Neural cell (in vitro differentiated cells): ENCODE results near the gene FHIT. TPM values are rescaled to one million over a fixed set of nuclear protein-coding genes. Genes with fewer than 3 reads are reported as not detected.

Experiments
- H2AFZ ChIP-seq: fragments of 200-600, 300-800 bp; sonication (generic), shearing (Covaris generic); 2 replicates; pipeline ENCODE4 v1.6.0; 2014; ENCODE audit warnings: low read depth, mild to moderate bottlenecking, antibody characterized with exemption, low read length, moderate library complexity
- H3F3A ChIP-seq: fragments of 200-600 bp; shearing (Covaris generic); 2 replicates; pipeline ENCODE4 v1.6.1; 2016; ENCODE audit warnings: mild to moderate bottlenecking, moderate library complexity, mixed read lengths, antibody characterized with exemption, low read length; ENCODE audit not compliant: insufficient read depth, poor library complexity, severe bottlenecking
- H3K27ac ChIP-seq: fragments of 200-600, 300-800 bp; sonication (generic), shearing (Covaris generic); 2 replicates; pipeline ENCODE4 v1.5.1; 2014; ENCODE audit warnings: mild to moderate bottlenecking, low read length, moderate library complexity
- H3K27me3 ChIP-seq: fragments of 300-800, 200-600 bp; sonication (generic), shearing (Covaris generic); 2 replicates; pipeline ENCODE4 v1.6.0; 2014; ENCODE audit warnings: mild to moderate bottlenecking, low read depth, low read length, moderate library complexity; ENCODE audit not compliant: insufficient read depth
- H3K36me3 ChIP-seq: fragments of 300-800, 200-600 bp; sonication (generic), shearing (Covaris generic); 2 replicates; pipeline ENCODE4 v1.5.1; 2014; ENCODE audit warnings: mild to moderate bottlenecking, antibody characterized with exemption, low read length, moderate library complexity; ENCODE audit not compliant: insufficient read depth
- H3K4me2 ChIP-seq: fragments of 300-800, 200-600 bp; sonication (generic), shearing (Covaris generic); 2 replicates; pipeline ENCODE4 v1.6.0; 2014; ENCODE audit warnings: mild to moderate bottlenecking, low read length
- H3K4me3 ChIP-seq: fragments of 300-800, 200-600 bp; sonication (generic), shearing (Covaris generic); 2 replicates; pipeline ENCODE4 v1.5.1; 2014; ENCODE audit warnings: mild to moderate bottlenecking, low read length, moderate library complexity
- H3K79me2 ChIP-seq: fragments of 200-600 bp; shearing (Covaris generic); replicated peaks from 2 replicates; pipeline ENCODE4 v1.6.0; 2014; ENCODE audit warnings: mild to moderate bottlenecking, low read length, moderate library complexity; ENCODE audit not compliant: insufficient read depth
- H3K9ac ChIP-seq: fragments of 300-800, 200-600 bp; sonication (generic), shearing (Covaris generic); 2 replicates; pipeline ENCODE4 v1.6.1; 2016; ENCODE audit warnings: mild to moderate bottlenecking, low read length, mixed read lengths
- H3K9me2 ChIP-seq: fragments of 200-600 bp; shearing (Covaris generic); 2 replicates; pipeline ENCODE4 v1.6.1; 2016; ENCODE audit warnings: mild to moderate bottlenecking, low read length, mixed read lengths; ENCODE audit not compliant: insufficient read depth
- H3K9me3 ChIP-seq: fragments of 200-600, 300-800 bp; sonication (generic), shearing (Covaris generic); 2 replicates; pipeline ENCODE4 v1.6.1; 2016; ENCODE audit warnings: mild to moderate bottlenecking, mixed run types, low read length, moderate library complexity, mixed read lengths
- H4K20me1 ChIP-seq: fragments of 200-600 bp; shearing (Covaris generic); 2 replicates; pipeline ENCODE4 v1.6.1; 2016; ENCODE audit warnings: mild to moderate bottlenecking, mixed run types; ENCODE audit not compliant: insufficient read depth
- EP300 ChIP-seq: fragments of 450-650 bp; conservative IDR thresholded peaks from 2 replicates; pipeline ENCODE4 v1.6.1; 2014; ENCODE audit warnings: antibody characterized with exemption, mild to moderate bottlenecking, moderate library complexity; ENCODE audit not compliant: poor library complexity, severe bottlenecking
- EZH2 ChIP-seq: fragments of 200-600, 300-800 bp; shearing (Covaris generic), sonication (generic); IDR thresholded peaks from 2 replicates; pipeline ENCODE4 v1.6.1; 2014; ENCODE audit warnings: antibody characterized with exemption, low read length, borderline replicate concordance, mild to moderate bottlenecking; ENCODE audit not compliant: insufficient read depth, poor library complexity, severe bottlenecking
- MXI1 ChIP-seq: fragments of 450-650 bp; conservative IDR thresholded peaks from 2 replicates; pipeline ENCODE4 v1.6.1; 2014; ENCODE audit warnings: antibody characterized with exemption, mild to moderate bottlenecking; ENCODE audit not compliant: poor library complexity, severe bottlenecking
- POLR2AphosphoS5 ChIP-seq: IDR thresholded peaks from 2 replicates; pipeline ENCODE4 v1.6.1; 2012
- RAD21 ChIP-seq: fragments of 450-650 bp; conservative IDR thresholded peaks from 2 replicates; pipeline ENCODE4 v1.6.1; 2014; ENCODE audit warnings: antibody characterized with exemption, mild to moderate bottlenecking, moderate library complexity
- REST ChIP-seq: IDR thresholded peaks from 2 replicates; pipeline ENCODE4 v1.6.1; 2012; ENCODE audit warnings: borderline replicate concordance
- SMC3 ChIP-seq: fragments of 450-650 bp; conservative IDR thresholded peaks from 2 replicates; pipeline ENCODE4 v1.6.1; 2014; ENCODE audit warnings: antibody characterized with exemption, mild to moderate bottlenecking, moderate library complexity; ENCODE audit not compliant: poor library complexity
- TAF1 ChIP-seq: IDR thresholded peaks from 2 replicates; pipeline ENCODE4 v1.6.1; 2012; ENCODE audit warnings: low read depth
- polyA plus RNA-seq: library from polyadenylated mRNA; depleted of rRNA; stranded (reverse); fragments of >200 nt; gene quantifications from 2 replicates; pipeline ENCODE4 v1.2.3, GENCODE V29; 2014
- TF ChIP-seq, protein P1 (sequence below): fragments of 450-650 bp; IDR thresholded peaks from 2 replicates; pipeline ENCODE4 v1.5.1; 2014; ENCODE audit warnings: antibody characterized with exemption, mild to moderate bottlenecking, moderate library complexity; ENCODE audit not compliant: poor library complexity, severe bottlenecking

Gene FHIT
- polyA plus RNA-seq, 1 donor from 2014 or later = not detected

DNA sequence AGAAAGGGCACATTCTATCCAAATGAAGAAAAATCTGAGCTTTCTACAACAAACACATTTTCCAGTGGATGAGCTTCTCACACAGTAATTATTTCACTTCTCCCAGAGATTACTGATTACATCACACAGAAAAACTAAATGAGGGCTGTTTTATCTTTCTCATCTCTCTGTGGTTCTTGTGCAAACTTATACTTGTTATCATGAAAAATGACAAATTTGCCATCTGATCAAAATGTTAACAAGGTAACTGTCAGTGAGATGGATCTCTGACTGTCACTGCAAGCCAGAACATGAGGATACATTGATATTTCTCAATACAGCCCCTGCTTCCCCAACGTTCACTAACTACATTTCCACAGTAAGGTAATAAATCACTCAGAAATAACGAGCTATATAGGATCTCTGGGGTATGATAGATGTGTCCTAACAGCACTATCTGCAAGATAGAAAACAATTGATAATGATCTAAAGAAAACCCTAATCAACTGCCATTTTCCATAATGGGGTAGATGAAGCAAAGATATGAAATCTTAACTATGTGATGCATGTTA lies 1372.1 kb downstream of the FHIT start:
- no peak for TF ChIP-seq SMC3
- TF ChIP-seq POLR2AphosphoS5 = peak; percentile 52
- peak; percentile 68 for TF ChIP-seq EP300
- Histone ChIP-seq H3K4me2 (peak overlapping the region; percentile 20), H3K36me3 (no peaks in the 10 kb centered on the region), H4K20me1 (no peaks in the 10 kb centered on the region), H3K9ac (no peak overlapping the region), H3K9me3 (no peaks in the 10 kb centered on the region), H3K9me2 (no peaks in the 10 kb centered on the region), H3F3A (no peaks in the 10 kb centered on the region), H3K27ac (no peak overlapping the region), H2AFZ (no peak overlapping the region), H3K4me3 (no peak overlapping the region), H3K27me3 (no peaks in the 10 kb centered on the region), H3K79me2 (no peaks in the 10 kb centered on the region)

- TF ChIP-seq, protein P1, sequence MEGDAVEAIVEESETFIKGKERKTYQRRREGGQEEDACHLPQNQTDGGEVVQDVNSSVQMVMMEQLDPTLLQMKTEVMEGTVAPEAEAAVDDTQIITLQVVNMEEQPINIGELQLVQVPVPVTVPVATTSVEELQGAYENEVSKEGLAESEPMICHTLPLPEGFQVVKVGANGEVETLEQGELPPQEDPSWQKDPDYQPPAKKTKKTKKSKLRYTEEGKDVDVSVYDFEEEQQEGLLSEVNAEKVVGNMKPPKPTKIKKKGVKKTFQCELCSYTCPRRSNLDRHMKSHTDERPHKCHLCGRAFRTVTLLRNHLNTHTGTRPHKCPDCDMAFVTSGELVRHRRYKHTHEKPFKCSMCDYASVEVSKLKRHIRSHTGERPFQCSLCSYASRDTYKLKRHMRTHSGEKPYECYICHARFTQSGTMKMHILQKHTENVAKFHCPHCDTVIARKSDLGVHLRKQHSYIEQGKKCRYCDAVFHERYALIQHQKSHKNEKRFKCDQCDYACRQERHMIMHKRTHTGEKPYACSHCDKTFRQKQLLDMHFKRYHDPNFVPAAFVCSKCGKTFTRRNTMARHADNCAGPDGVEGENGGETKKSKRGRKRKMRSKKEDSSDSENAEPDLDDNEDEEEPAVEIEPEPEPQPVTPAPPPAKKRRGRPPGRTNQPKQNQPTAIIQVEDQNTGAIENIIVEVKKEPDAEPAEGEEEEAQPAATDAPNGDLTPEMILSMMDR = no peak
- Histone ChIP-seq H3K9me3 (no peaks in the 10 kb centered on the region), H3F3A (no peaks in the 10 kb centered on the region), H3K4me3 (no peak overlapping the region), H3K27me3 (no peaks in the 10 kb centered on the region), H3K4me2 (no peak overlapping the region), H2AFZ (no peak overlapping the region), H3K9me2 (no peaks in the 10 kb centered on the region), H3K79me2 (no peaks in the 10 kb centered on the region), H3K36me3 (no peaks in the 10 kb centered on the region), H3K9ac (no peak overlapping the region), H3K27ac (no peak overlapping the region), H4K20me1 (no peaks in the 10 kb centered on the region)
These were observed 1373.2 kb downstream of the FHIT start for GRCh38 chr3:59878038-59878427.

GRCh38 chr3:59877263-59878037 lies 1373.8 kb downstream of the FHIT start:
- TF ChIP-seq, protein P1 = no peak
- TF ChIP-seq EZH2 = no peak
- TF ChIP-seq RAD21 = no peak
- no peak for TF ChIP-seq TAF1
- no peak for TF ChIP-seq SMC3
- no peak for TF ChIP-seq POLR2AphosphoS5
- TF ChIP-seq MXI1 = no peak
- TF ChIP-seq REST = no peak
- no peak overlapping the region for H3K9ac ChIP-seq
- no peak overlapping the region for H2AFZ ChIP-seq
- H3K27ac ChIP-seq = no peak overlapping the region
- no peaks in the 10 kb centered on the region for H3K9me3 ChIP-seq
- no peaks in the 10 kb centered on the region for H3K9me2 ChIP-seq
- no peak overlapping the region for H3K4me3 ChIP-seq
- no peaks in the 10 kb centered on the region for H3K27me3 ChIP-seq
- no peak overlapping the region for H3K4me2 ChIP-seq
- H3K36me3 ChIP-seq = no peaks in the 10 kb centered on the region
- H3K79me2 ChIP-seq = no peaks in the 10 kb centered on the region
- H4K20me1 ChIP-seq = no peaks in the 10 kb centered on the region
- no peaks in the 10 kb centered on the region for H3F3A ChIP-seq
